ENCODE measurements around the gene CNOT9. TPM values are rescaled to one million over a fixed set of nuclear protein-coding genes. Genes with fewer than 3 reads are reported as not detected.
A peak's percentile ranks its signal among the peaks of the same experiment; 100 is the strongest.
"Not testable (repeated sequence)": the region's sequence is repeated elsewhere in the genome, so short reads cannot be mapped to it uniquely, and the experiment has no call there.

CNOT9 gene
- 10 to 100 TPM; 44.7 to 99.6 (median 53.8) TPM for total RNA-seq
- 10 to 100 TPM; 13.7 to 22.9 TPM for polyA plus RNA-seq
- 74.3 reads per million, percentile 79 among the genes with 10 or more reads in this experiment for total RNA-seq

GRCh38 chr2:218568190-218569037 is at the start of gene CNOT9, which contains the start of gene USP37:
CNOT9 (plus strand) TSS chr2:218568839; CDS start chr2:218568955, 116 bp downstream.
USP37 (minus strand) TSS chr2:218568351; CDS start chr2:218558653, 9,698 bp downstream.
- POLR2A ChIA-PET = interaction anchor here (0.6 to 1.1 kb wide), 6 partner anchors 9 to 527 kb away, joined by 3 to 4 read pairs (median 3); no protein-coding TSS in a partner anchor
- peaks cover 0 to 31% (median 6%) of the 10 kb centered on the region in 5 donors for H3K36me3 Mint-ChIP-seq
- H3K27ac ChIP-seq (ENCODE audit: low read depth, low read length) = peak within 1 kb of the TSS; percentile 96
- DNase-seq (peak; percentile 99 to 100 (median 100)), ATAC-seq (peak; percentile 95)
- intact Hi-C loops (cut with micrococcal nuclease) = loop anchor here (1.0 to 10.0 kb wide), 21 partner anchors 14 to 974 kb away; partner anchors contain the start of genes AAMP (in 2 of the 2), ARPC2 (in 2 of the 2), BCS1L (in 2 of the 2) and DNAJB2 (in 2 of the 2)
- peaks cover 45 to 73% (median 64%) of the 10 kb centered on the region in 7 donors for H3K4me1 Mint-ChIP-seq
- H3K4me1 ChIP-seq (ENCODE audit: control insufficient read depth in 2 of 2, insufficient read depth in 2 of 2, low read length in 2 of 2) = peaks cover 22 to 31% of the 10 kb centered on the region in 2 donors
- CTCF ChIA-PET = no interaction called here
- no peaks in the 10 kb centered on the region for H3K9me3 ChIP-seq (ENCODE audit: control insufficient read depth in 2 of 3, low read length in 3 of 3)
- no peaks in the 10 kb centered on the region for H3K27me3 ChIP-seq (ENCODE audit: control insufficient read depth in 2 of 2, insufficient read depth in 2 of 2, low read length in 2 of 2)
- H3K4me3 ChIP-seq (ENCODE audit: low read length) = peak within 1 kb of the TSS; percentile 78
- H3K9me3 Mint-ChIP-seq = no peaks in the 10 kb centered on the region
- peak within 1 kb of the TSS; percentile 97 to 100 (median 99) for H3K27ac Mint-ChIP-seq
- peaks cover 0 to 6% (median 5%) of the 10 kb centered on the region in 3 experiments for H3K36me3 ChIP-seq (ENCODE audit: control insufficient read depth in 2 of 3, insufficient read depth in 3 of 3, low read length in 3 of 3)
- peak within 1 kb of the TSS; percentile 90 to 100 (median 98) for H3K4me3 Mint-ChIP-seq
- H3K27me3 Mint-ChIP-seq = no peaks in the 10 kb centered on the region

- Mint-ChIP-seq H3K36me3 (peaks cover 7 to 36% (median 12%) of the 10 kb centered on the region in 5 donors), H3K27me3 (no peaks in the 10 kb centered on the region), H3K27ac (peak overlapping the region in 1 of 9 donors; percentile 6), H3K9me3 (peaks cover 0 to 4% (median 0%) of the 10 kb centered on the region in 11 donors), H3K4me1 (peaks cover 0 to 42% (median 13%) of the 10 kb centered on the region in 7 donors), H3K4me3 (no peak overlapping the region)
- ATAC-seq (no peak), DNase-seq (no peak)
- Histone ChIP-seq H3K27me3 (ENCODE audit: control insufficient read depth in 2 of 2, insufficient read depth in 2 of 2, low read length in 2 of 2) (no peaks in the 10 kb centered on the region), H3K4me1 (ENCODE audit: control insufficient read depth in 2 of 2, insufficient read depth in 2 of 2, low read length in 2 of 2) (no peaks in the 10 kb centered on the region), H3K27ac (ENCODE audit: low read depth, low read length) (no peak overlapping the region), H3K4me3 (ENCODE audit: low read length) (no peak overlapping the region), H3K9me3 (ENCODE audit: control insufficient read depth in 2 of 3, low read length in 3 of 3) (no peaks in the 10 kb centered on the region), H3K36me3 (ENCODE audit: control insufficient read depth in 2 of 3, insufficient read depth in 3 of 3, low read length in 3 of 3) (peaks cover 0 to 8% (median 0%) of the 10 kb centered on the region in 3 experiments)
- CTCF ChIA-PET = no interaction called here
- intact Hi-C loops (cut with micrococcal nuclease) = loop anchor here in 1 of 2 donors (5.0 kb wide), 1 partner anchor 247 kb away; the partner anchor contains the start of genes AAMP and PNKD
- POLR2A ChIA-PET = interaction anchor here (0.8 kb wide), 1 partner anchor 204 kb away, joined by 3 read pairs; no protein-coding TSS in a partner anchor
These were observed 49.8 kb upstream of the CNOT9 start for GRCh38 chr2:218518876-218519275.

GRCh38 chr2:218523651-218524050 is 45.0 kb upstream of the CNOT9 start:
- Mint-ChIP-seq H3K36me3 (peaks cover 7 to 56% (median 44%) of the 10 kb centered on the region in 5 donors), H3K4me1 (peaks cover 0 to 13% (median 2%) of the 10 kb centered on the region in 7 donors), H3K9me3 (peaks cover 0 to 12% (median 2%) of the 10 kb centered on the region in 11 donors), H3K27me3 (no peaks in the 10 kb centered on the region), H3K4me3 (no peak overlapping the region), H3K27ac (peak overlapping the region in 1 of 9 donors; percentile 17)
- Histone ChIP-seq H3K27me3 (ENCODE audit: control insufficient read depth in 2 of 2, insufficient read depth in 2 of 2, low read length in 2 of 2) (no peaks in the 10 kb centered on the region), H3K27ac (ENCODE audit: low read depth, low read length) (no peak overlapping the region), H3K36me3 (ENCODE audit: control insufficient read depth in 2 of 3, insufficient read depth in 3 of 3, low read length in 3 of 3) (peaks cover 0 to 15% (median 0%) of the 10 kb centered on the region in 3 experiments), H3K9me3 (ENCODE audit: control insufficient read depth in 2 of 3, low read length in 3 of 3) (no peaks in the 10 kb centered on the region), H3K4me1 (ENCODE audit: control insufficient read depth in 2 of 2, insufficient read depth in 2 of 2, low read length in 2 of 2) (no peaks in the 10 kb centered on the region), H3K4me3 (ENCODE audit: low read length) (no peak overlapping the region)
- DNase-seq (no peak), ATAC-seq (no peak)
- ChIA-PET CTCF (no interaction called here), POLR2A (no interaction called here)
- intact Hi-C loops (cut with micrococcal nuclease) = no loop called here

- H3K4me1 ChIP-seq (ENCODE audit: control insufficient read depth in 2 of 2, insufficient read depth in 2 of 2, low read length in 2 of 2); H3K4me3 Mint-ChIP-seq; H3K27ac ChIP-seq (ENCODE audit: low read depth, low read length); H3K27ac Mint-ChIP-seq; H3K4me3 ChIP-seq (ENCODE audit: low read length); intact Hi-C loops (cut with micrococcal nuclease); H3K27me3 Mint-ChIP-seq; CTCF ChIA-PET; H3K9me3 ChIP-seq (ENCODE audit: control insufficient read depth in 2 of 3, low read length in 3 of 3); DNase-seq; H3K27me3 ChIP-seq (ENCODE audit: control insufficient read depth in 2 of 2, insufficient read depth in 2 of 2, low read length in 2 of 2); H3K4me1 Mint-ChIP-seq; ATAC-seq: not testable (repeated sequence)
- peaks cover 10 to 49% (median 13%) of the 10 kb centered on the region in 3 experiments for H3K36me3 ChIP-seq (ENCODE audit: control insufficient read depth in 2 of 3, insufficient read depth in 3 of 3, low read length in 3 of 3)
- peaks cover 14 to 72% (median 61%) of the 10 kb centered on the region in 5 donors for H3K36me3 Mint-ChIP-seq
- H3K9me3 Mint-ChIP-seq = peaks cover 0 to 12% (median 2%) of the 10 kb centered on the region in 11 donors
- POLR2A ChIA-PET = interaction anchor here (0.7 kb wide), 1 partner anchor 313 kb away, joined by 3 read pairs; no protein-coding TSS in a partner anchor
These were observed 40.2 kb upstream of the CNOT9 start for GRCh38 chr2:218528409-218528808.

- no peaks in the 10 kb centered on the region for H3K27me3 ChIP-seq (ENCODE audit: control insufficient read depth in 2 of 2, insufficient read depth in 2 of 2, low read length in 2 of 2)
- intact Hi-C loops (cut with micrococcal nuclease) = no loop called here
- no peak overlapping the region for H3K4me3 ChIP-seq (ENCODE audit: low read length)
- Mint-ChIP-seq H3K36me3 (peaks cover 17 to 69% (median 51%) of the 10 kb centered on the region in 5 donors), H3K9me3 (peaks cover 0 to 7% (median 0%) of the 10 kb centered on the region in 11 donors), H3K27me3 (no peaks in the 10 kb centered on the region), H3K4me3 (no peak overlapping the region), H3K4me1 (no peaks in the 10 kb centered on the region), H3K27ac (no peak overlapping the region)
- ChIA-PET POLR2A (no interaction called here), CTCF (interaction anchor here (0.6 kb wide), 2 partner anchors 67 to 416 kb away, joined by 3 to 4 read pairs; no protein-coding TSS in a partner anchor)
- ATAC-seq = no peak
- no peaks in the 10 kb centered on the region for H3K4me1 ChIP-seq (ENCODE audit: control insufficient read depth in 2 of 2, insufficient read depth in 2 of 2, low read length in 2 of 2)
- H3K9me3 ChIP-seq (ENCODE audit: control insufficient read depth in 2 of 3, low read length in 3 of 3) = no peaks in the 10 kb centered on the region
- DNase-seq = no peak
- peaks cover 10 to 49% (median 13%) of the 10 kb centered on the region in 3 experiments for H3K36me3 ChIP-seq (ENCODE audit: control insufficient read depth in 2 of 3, insufficient read depth in 3 of 3, low read length in 3 of 3)
- H3K27ac ChIP-seq (ENCODE audit: low read depth, low read length) = no peak overlapping the region
These were observed 38.6 kb upstream of the CNOT9 start for GRCh38 chr2:218529990-218530389.

GRCh38 chr2:218536804-218537494 is 31.7 kb upstream of the CNOT9 start:
- Histone ChIP-seq H3K4me1 (ENCODE audit: control insufficient read depth in 2 of 2, insufficient read depth in 2 of 2, low read length in 2 of 2) (no peaks in the 10 kb centered on the region), H3K9me3 (ENCODE audit: control insufficient read depth in 2 of 3, low read length in 3 of 3) (no peaks in the 10 kb centered on the region), H3K27ac (ENCODE audit: low read depth, low read length) (no peak overlapping the region), H3K4me3 (ENCODE audit: low read length) (no peak overlapping the region), H3K27me3 (ENCODE audit: control insufficient read depth in 2 of 2, insufficient read depth in 2 of 2, low read length in 2 of 2) (no peaks in the 10 kb centered on the region), H3K36me3 (ENCODE audit: control insufficient read depth in 2 of 3, insufficient read depth in 3 of 3, low read length in 3 of 3) (peaks cover 9 to 69% (median 9%) of the 10 kb centered on the region in 3 experiments)
- H3K4me1 Mint-ChIP-seq = peaks cover 0 to 16% (median 3%) of the 10 kb centered on the region in 7 donors
- DNase-seq (no peak), ATAC-seq (no peak)
- H3K36me3 Mint-ChIP-seq = peaks cover 23 to 48% (median 31%) of the 10 kb centered on the region in 5 donors
- no peaks in the 10 kb centered on the region for H3K27me3 Mint-ChIP-seq
- no peak overlapping the region for H3K27ac Mint-ChIP-seq
- intact Hi-C loops (cut with micrococcal nuclease) = no loop called here
- CTCF ChIA-PET = no interaction called here
- no peaks in the 10 kb centered on the region for H3K9me3 Mint-ChIP-seq
- no peak overlapping the region for H3K4me3 Mint-ChIP-seq
- POLR2A ChIA-PET = no interaction called here

Measured in naive thymus-derived CD4-positive, alpha-beta T cell (primary cell).